Measurements from ENCODE around the gene CENPU.

The CENPU gene

GRCh38 chr4:184713887-184714286, 20.0 kb downstream of the CENPU start:
- H3K4me2 ChIP-seq (ENCODE audit: low read length, poor library complexity, severe bottlenecking), result no peak overlapping the region
- H3K9ac ChIP-seq (ENCODE audit: low read length), result no peak overlapping the region
- no peak for DNase-seq
- H3K4me3 ChIP-seq (ENCODE audit: insufficient read depth in 1 of 2, low read depth in 1 of 2, low read length in 2 of 2), result no peak overlapping the region
- no peak overlapping the region for H4K8ac ChIP-seq (ENCODE audit: low read length)
- H3K9me3 ChIP-seq (ENCODE audit: control insufficient read depth, low read length), result no peaks in the 10 kb centered on the region
- H3K18ac ChIP-seq (ENCODE audit: low read depth in 1 of 2, low read length in 2 of 2), result no peak overlapping the region
- no peak overlapping the region for H3K27ac ChIP-seq (ENCODE audit: low read length, poor library complexity, severe bottlenecking)
- no peak overlapping the region for H3K14ac ChIP-seq (ENCODE audit: low read length in 2 of 2)
- no peak overlapping the region for H2AFZ ChIP-seq (ENCODE audit: low read depth, low read length)
- H4K91ac ChIP-seq (ENCODE audit: low read length), result no peak overlapping the region
- no peak overlapping the region for H2BK12ac ChIP-seq (ENCODE audit: low read length in 2 of 2)
- 100% methylated on average over 1 of the region's 2 CpGs for WGBS
- no peak overlapping the region for H3K23ac ChIP-seq (ENCODE audit: low read length in 2 of 2)
- H2BK120ac ChIP-seq (ENCODE audit: low read depth, low read length), result no peak overlapping the region
- H2BK15ac ChIP-seq (ENCODE audit: low read depth, poor library complexity, severe bottlenecking), result no peak overlapping the region
- H2AK5ac ChIP-seq (ENCODE audit: low read length, severe bottlenecking), result peak overlapping the region; percentile 96
- H3K4ac ChIP-seq (ENCODE audit: low read depth in 1 of 2, low read length in 2 of 2), result no peak overlapping the region
- H3K27me3 ChIP-seq (ENCODE audit: control insufficient read depth in 1 of 2, insufficient read depth in 1 of 2, low read length in 2 of 2), result no peaks in the 10 kb centered on the region
- no peak overlapping the region for H2BK5ac ChIP-seq (ENCODE audit: low read depth, low read length, poor library complexity, severe bottlenecking)
- peaks cover 17% of the 10 kb centered on the region for H3K79me1 ChIP-seq (replicated peaks; ENCODE audit: low read length, poor library complexity, severe bottlenecking)
- peaks cover 0 to 8% of the 10 kb centered on the region in 2 experiments for H3K36me3 ChIP-seq (ENCODE audit: control insufficient read depth in 1 of 2, insufficient read depth in 2 of 2, low read depth in 1 of 2, low read length in 2 of 2)
- no peaks in the 10 kb centered on the region for H3K4me1 ChIP-seq (ENCODE audit: control insufficient read depth, insufficient read depth, low read depth, low read length)

GRCh38 chr4:184712322-184712721, 21.6 kb downstream of the CENPU start:
- Histone ChIP-seq H3K79me1 (replicated peaks; ENCODE audit: low read length, poor library complexity, severe bottlenecking) (peaks cover 10% of the 10 kb centered on the region), H2AK5ac (ENCODE audit: low read length, severe bottlenecking) (peak overlapping the region; percentile 36)

GRCh38 chr4:184706453-184706852, 27.4 kb downstream of the CENPU start:
- H3K36me3 ChIP-seq (ENCODE audit: control insufficient read depth in 1 of 2, insufficient read depth in 2 of 2, low read depth in 1 of 2, low read length in 2 of 2), result peaks cover 2 to 5% of the 10 kb centered on the region in 2 experiments
- WGBS, result no CpG with 5 or more reads among the region's 1 CpG
- no peak overlapping the region for H2BK15ac ChIP-seq (ENCODE audit: low read depth, poor library complexity, severe bottlenecking)
- no peak overlapping the region for H3K23ac ChIP-seq (ENCODE audit: low read length in 2 of 2)
- H3K79me1 ChIP-seq (replicated peaks; ENCODE audit: low read length, poor library complexity, severe bottlenecking), result peaks cover 6% of the 10 kb centered on the region
- no peak overlapping the region for H3K18ac ChIP-seq (ENCODE audit: low read depth in 1 of 2, low read length in 2 of 2)
- H3K9ac ChIP-seq (ENCODE audit: low read length), result no peak overlapping the region
- no peaks in the 10 kb centered on the region for H3K9me3 ChIP-seq (ENCODE audit: control insufficient read depth, low read length)
- H3K4me3 ChIP-seq (ENCODE audit: insufficient read depth in 1 of 2, low read depth in 1 of 2, low read length in 2 of 2), result no peak overlapping the region
- H2AFZ ChIP-seq (ENCODE audit: low read depth, low read length), result no peak overlapping the region
- H2BK120ac ChIP-seq (ENCODE audit: low read depth, low read length), result no peak overlapping the region
- no peaks in the 10 kb centered on the region for H3K27me3 ChIP-seq (ENCODE audit: control insufficient read depth in 1 of 2, insufficient read depth in 1 of 2, low read length in 2 of 2)
- no peak overlapping the region for H2AK5ac ChIP-seq (ENCODE audit: low read length, severe bottlenecking)
- DNase-seq, result no peak
- no peak overlapping the region for H4K8ac ChIP-seq (ENCODE audit: low read length)
- no peak overlapping the region for H2BK5ac ChIP-seq (ENCODE audit: low read depth, low read length, poor library complexity, severe bottlenecking)
- H3K4me1 ChIP-seq (ENCODE audit: control insufficient read depth, insufficient read depth, low read depth, low read length), result peaks cover 3% of the 10 kb centered on the region
- no peak overlapping the region for H4K91ac ChIP-seq (ENCODE audit: low read length)
- H3K14ac ChIP-seq (ENCODE audit: low read length in 2 of 2), result no peak overlapping the region
- H3K4me2 ChIP-seq (ENCODE audit: low read length, poor library complexity, severe bottlenecking), result no peak overlapping the region
- no peak overlapping the region for H3K4ac ChIP-seq (ENCODE audit: low read depth in 1 of 2, low read length in 2 of 2)
- H3K27ac ChIP-seq (ENCODE audit: low read length, poor library complexity, severe bottlenecking), result no peak overlapping the region
- no peak overlapping the region for H2BK12ac ChIP-seq (ENCODE audit: low read length in 2 of 2)

More at GRCh38 chr4:184712322-184712721, 21.6 kb downstream of the CENPU start:
- no peak overlapping the region for H3K27ac ChIP-seq (ENCODE audit: low read length, poor library complexity, severe bottlenecking)
- H3K14ac ChIP-seq (ENCODE audit: low read length in 2 of 2), result no peak overlapping the region
- H2AFZ ChIP-seq (ENCODE audit: low read depth, low read length), result no peak overlapping the region
- H3K4ac ChIP-seq (ENCODE audit: low read depth in 1 of 2, low read length in 2 of 2), result no peak overlapping the region
- no peaks in the 10 kb centered on the region for H3K27me3 ChIP-seq (ENCODE audit: control insufficient read depth in 1 of 2, insufficient read depth in 1 of 2, low read length in 2 of 2)
- no peaks in the 10 kb centered on the region for H3K9me3 ChIP-seq (ENCODE audit: control insufficient read depth, low read length)
- no peak overlapping the region for H2BK12ac ChIP-seq (ENCODE audit: low read length in 2 of 2)
- H3K36me3 ChIP-seq (ENCODE audit: control insufficient read depth in 1 of 2, insufficient read depth in 2 of 2, low read depth in 1 of 2, low read length in 2 of 2), result peaks cover 0 to 2% of the 10 kb centered on the region in 2 experiments
- H3K4me3 ChIP-seq (ENCODE audit: insufficient read depth in 1 of 2, low read depth in 1 of 2, low read length in 2 of 2), result no peak overlapping the region
- H3K4me1 ChIP-seq (ENCODE audit: control insufficient read depth, insufficient read depth, low read depth, low read length), result peaks cover 1% of the 10 kb centered on the region
- H2BK5ac ChIP-seq (ENCODE audit: low read depth, low read length, poor library complexity, severe bottlenecking), result no peak overlapping the region
- H4K8ac ChIP-seq (ENCODE audit: low read length), result no peak overlapping the region
- H3K18ac ChIP-seq (ENCODE audit: low read depth in 1 of 2, low read length in 2 of 2), result no peak overlapping the region
- H3K9ac ChIP-seq (ENCODE audit: low read length), result no peak overlapping the region
- no peak for DNase-seq
- H2BK120ac ChIP-seq (ENCODE audit: low read depth, low read length), result no peak overlapping the region
- no peak overlapping the region for H3K4me2 ChIP-seq (ENCODE audit: low read length, poor library complexity, severe bottlenecking)
- H4K91ac ChIP-seq (ENCODE audit: low read length), result no peak overlapping the region
- no peak overlapping the region for H3K23ac ChIP-seq (ENCODE audit: low read length in 2 of 2)
- H2BK15ac ChIP-seq (ENCODE audit: low read depth, poor library complexity, severe bottlenecking), result no peak overlapping the region

GRCh38 chr4:184705692-184706091, 28.2 kb downstream of the CENPU start:
- H2AFZ ChIP-seq (ENCODE audit: low read depth, low read length), result no peak overlapping the region
- no peak overlapping the region for H3K9ac ChIP-seq (ENCODE audit: low read length)
- peaks cover 6% of the 10 kb centered on the region for H3K79me1 ChIP-seq (replicated peaks; ENCODE audit: low read length, poor library complexity, severe bottlenecking)
- WGBS, result 100% methylated on average over 3 of the region's 5 CpGs
- no peak overlapping the region for H3K4me2 ChIP-seq (ENCODE audit: low read length, poor library complexity, severe bottlenecking)
- no peak overlapping the region for H2BK120ac ChIP-seq (ENCODE audit: low read depth, low read length)
- peaks cover 2 to 5% of the 10 kb centered on the region in 2 experiments for H3K36me3 ChIP-seq (ENCODE audit: control insufficient read depth in 1 of 2, insufficient read depth in 2 of 2, low read depth in 1 of 2, low read length in 2 of 2)
- no peak overlapping the region for H4K91ac ChIP-seq (ENCODE audit: low read length)
- no peak overlapping the region for H2AK5ac ChIP-seq (ENCODE audit: low read length, severe bottlenecking)
- no peak overlapping the region for H3K4me3 ChIP-seq (ENCODE audit: insufficient read depth in 1 of 2, low read depth in 1 of 2, low read length in 2 of 2)
- H3K14ac ChIP-seq (ENCODE audit: low read length in 2 of 2), result no peak overlapping the region
- no peak overlapping the region for H3K4ac ChIP-seq (ENCODE audit: low read depth in 1 of 2, low read length in 2 of 2)
- no peak overlapping the region for H3K18ac ChIP-seq (ENCODE audit: low read depth in 1 of 2, low read length in 2 of 2)
- DNase-seq, result no peak
- no peak overlapping the region for H2BK12ac ChIP-seq (ENCODE audit: low read length in 2 of 2)
- no peak overlapping the region for H2BK15ac ChIP-seq (ENCODE audit: low read depth, poor library complexity, severe bottlenecking)
- no peaks in the 10 kb centered on the region for H3K9me3 ChIP-seq (ENCODE audit: control insufficient read depth, low read length)
- no peaks in the 10 kb centered on the region for H3K27me3 ChIP-seq (ENCODE audit: control insufficient read depth in 1 of 2, insufficient read depth in 1 of 2, low read length in 2 of 2)
- no peak overlapping the region for H2BK5ac ChIP-seq (ENCODE audit: low read depth, low read length, poor library complexity, severe bottlenecking)
- no peak overlapping the region for H4K8ac ChIP-seq (ENCODE audit: low read length)
- peaks cover 3% of the 10 kb centered on the region for H3K4me1 ChIP-seq (ENCODE audit: control insufficient read depth, insufficient read depth, low read depth, low read length)
- no peak overlapping the region for H3K23ac ChIP-seq (ENCODE audit: low read length in 2 of 2)
- H3K27ac ChIP-seq (ENCODE audit: low read length, poor library complexity, severe bottlenecking), result no peak overlapping the region
